HG03064 (cell line): ENCODE results near the gene PPP3CA.
"Not testable (repeated sequence)": the region's sequence is repeated elsewhere in the genome, so short reads cannot be mapped to it uniquely, and the experiment has no call there.

Experiments
- ATAC-seq: cut with Tn5 transposase; IDR thresholded peaks from one replicate; pipeline ENCODE4 v1.9.1; 2021; ENCODE audit warnings: low read depth; ENCODE audit not compliant: unreplicated experiment

Gene PPP3CA

DNA sequence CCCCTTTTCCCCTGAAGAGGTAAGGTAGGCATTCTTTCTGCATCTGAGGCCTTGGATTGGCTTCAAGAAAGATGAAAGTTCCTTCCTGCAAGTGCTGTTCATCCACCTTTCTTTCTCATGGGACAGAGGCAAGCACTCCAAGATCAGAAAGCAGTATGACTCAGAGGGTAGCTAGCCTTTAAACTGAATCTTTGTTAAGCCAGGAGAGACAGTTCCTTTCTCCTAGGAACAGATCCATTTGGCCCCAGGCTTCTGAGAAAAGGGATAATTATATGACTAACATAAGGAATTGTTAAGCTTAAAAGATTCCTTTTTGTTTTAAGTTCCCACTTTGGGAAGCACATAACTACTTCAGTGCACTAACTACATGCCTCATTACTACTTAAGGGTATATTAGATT, 192.0 kb downstream of the PPP3CA start:
- ATAC-seq: no peak

DNA sequence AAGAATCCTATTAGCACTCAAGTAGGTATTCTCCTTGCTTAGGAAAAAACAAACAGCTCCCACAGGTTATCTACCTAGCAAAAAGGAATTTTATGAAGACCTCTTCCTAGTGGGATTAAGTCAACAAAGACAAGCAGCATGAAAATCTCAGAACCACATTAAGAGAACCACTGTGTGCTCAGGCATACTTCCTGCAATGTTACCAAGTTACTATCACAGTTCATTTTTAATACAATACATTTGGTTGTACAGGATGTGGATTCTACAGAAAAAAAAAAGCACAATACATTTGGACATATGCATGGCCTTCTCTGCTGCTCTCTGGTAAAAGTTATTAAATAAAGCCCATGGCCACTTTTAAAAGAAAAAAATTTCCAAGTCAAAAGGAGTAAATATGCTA, 193.7 kb downstream of the PPP3CA start:
- ATAC-seq: no peak

DNA sequence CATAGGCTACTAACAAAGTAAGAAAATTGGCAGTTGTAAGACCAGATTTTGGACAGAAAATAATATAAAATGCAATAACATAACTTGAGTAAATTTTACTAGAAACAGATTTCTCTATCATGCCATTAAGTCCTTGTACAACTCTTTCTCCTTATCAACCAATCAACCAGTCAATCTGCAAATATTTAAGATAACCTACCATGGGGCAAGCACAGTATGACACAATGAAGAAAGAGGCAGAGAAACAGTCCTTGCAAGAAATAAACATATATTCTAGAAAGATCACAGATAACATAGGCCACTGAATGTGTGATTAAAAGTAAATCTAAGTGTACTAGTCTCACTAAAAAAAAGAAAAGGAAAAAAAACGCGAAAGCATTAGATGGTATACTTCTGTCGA, 194.8 kb downstream of the PPP3CA start:
- ATAC-seq: no peak

DNA sequence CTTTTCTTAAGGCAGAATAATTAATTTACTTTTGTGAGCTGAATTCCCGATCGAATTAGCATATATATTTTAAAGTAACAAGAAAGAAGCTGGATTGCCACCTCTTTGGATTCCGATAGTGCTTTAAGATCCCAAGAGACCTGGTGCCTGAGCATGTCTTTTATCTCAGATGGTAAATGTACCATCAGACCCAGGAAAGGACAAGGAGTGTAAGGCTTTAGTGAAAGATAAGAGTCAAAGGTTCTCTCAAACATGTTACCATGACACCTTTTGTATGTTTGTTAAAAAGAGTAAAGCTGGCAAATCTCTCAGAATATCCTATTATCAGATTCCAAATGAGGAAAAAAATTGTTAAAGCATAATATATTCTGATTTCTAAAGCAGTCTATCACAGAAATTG, 198.8 kb downstream of the PPP3CA start:
- no peak for ATAC-seq

DNA sequence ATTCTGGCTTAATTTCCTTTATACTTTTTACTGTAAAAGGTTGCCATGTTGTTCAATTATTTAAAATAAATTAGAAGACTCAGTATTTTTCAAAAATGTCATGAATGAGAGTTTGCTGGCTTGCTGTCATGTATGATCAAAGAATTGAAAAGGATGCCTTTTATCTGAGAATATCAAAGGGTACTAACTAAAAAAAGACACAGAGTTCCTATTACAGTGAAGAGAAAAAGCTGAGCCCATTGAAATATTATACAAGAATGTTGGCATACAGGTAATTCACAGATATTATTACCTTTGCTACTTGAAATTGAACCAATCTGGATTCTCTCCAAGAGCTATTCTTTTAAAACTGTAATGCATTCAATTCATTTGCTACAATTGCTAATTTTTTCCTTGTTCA, 200.0 kb downstream of the PPP3CA start:
- no peak for ATAC-seq

DNA sequence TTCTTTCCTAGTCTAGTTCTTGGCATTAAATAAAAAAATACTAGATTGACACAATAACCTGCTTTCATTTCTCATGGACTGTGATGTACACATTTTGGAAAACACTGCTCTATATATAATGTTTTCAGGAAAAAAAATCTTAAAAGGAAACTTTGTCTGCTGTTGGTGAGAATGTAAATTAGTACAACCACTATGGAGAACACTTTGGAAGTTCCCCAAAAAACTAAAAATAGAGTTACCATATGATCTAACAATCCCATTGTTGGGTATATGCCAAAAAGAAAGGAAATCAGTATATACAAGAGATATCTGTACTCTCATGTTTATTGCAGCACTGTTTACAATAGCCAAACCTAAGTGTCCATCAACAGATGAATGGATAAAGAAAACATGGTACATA, 202.3 kb downstream of the PPP3CA start:
- no peak for ATAC-seq

DNA sequence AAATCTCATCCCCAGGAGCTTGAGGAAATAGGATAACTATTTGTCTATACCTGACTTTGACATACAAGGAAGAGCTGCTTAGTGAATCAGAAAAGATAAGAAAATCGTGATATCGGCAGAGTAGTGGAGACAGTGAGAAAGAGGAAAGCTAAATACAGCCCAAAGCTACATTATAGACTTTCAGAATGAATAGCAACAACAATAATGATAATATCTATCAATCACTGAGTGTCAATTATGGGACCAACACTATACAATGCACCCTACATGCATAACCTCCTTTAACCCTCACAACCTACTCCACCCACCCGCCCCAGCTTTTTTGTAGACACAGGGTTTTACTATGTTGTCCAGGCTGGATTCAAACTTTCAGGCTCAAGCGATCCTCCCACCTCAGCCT, 205.1 kb downstream of the PPP3CA start:
- ATAC-seq: no peak

DNA sequence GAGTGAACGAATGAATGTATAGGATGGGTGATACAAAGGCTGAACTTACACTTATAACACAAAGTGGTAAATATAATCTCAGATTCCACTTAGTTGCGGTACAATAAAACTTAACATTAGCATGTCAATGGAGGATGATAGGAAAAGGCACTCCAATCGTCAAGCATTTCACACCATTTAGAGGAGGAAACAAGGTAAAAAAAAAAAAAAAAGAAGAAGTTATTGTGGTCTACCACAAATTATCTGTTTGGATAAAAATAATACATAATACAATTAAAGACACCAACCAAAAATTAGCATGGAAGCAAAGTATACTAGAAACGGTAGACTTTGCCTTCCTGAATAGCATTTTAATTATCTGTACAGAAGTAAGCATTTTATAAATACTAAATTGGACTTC, 205.5 kb downstream of the PPP3CA start:
- ATAC-seq: no peak

DNA sequence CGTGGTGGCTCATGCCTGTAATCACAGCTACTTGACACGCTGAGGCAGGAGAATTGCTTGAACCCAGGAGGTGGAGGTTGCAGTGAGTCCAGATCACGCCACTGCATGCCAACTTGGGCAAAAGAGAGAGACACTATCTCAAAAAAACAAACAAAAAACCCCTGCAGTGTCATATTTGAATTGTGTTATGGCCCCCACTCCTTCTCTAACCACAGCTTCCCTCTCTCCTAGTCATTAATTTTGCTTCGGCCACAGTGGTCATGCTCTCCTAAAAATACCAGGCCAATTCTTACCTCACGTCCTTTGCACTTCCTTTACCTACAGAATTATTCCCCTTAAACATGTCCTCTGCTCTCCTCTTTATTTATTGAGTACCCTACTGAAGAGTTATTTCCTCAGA, 206.1 kb downstream of the PPP3CA start:
- ATAC-seq: no peak

DNA sequence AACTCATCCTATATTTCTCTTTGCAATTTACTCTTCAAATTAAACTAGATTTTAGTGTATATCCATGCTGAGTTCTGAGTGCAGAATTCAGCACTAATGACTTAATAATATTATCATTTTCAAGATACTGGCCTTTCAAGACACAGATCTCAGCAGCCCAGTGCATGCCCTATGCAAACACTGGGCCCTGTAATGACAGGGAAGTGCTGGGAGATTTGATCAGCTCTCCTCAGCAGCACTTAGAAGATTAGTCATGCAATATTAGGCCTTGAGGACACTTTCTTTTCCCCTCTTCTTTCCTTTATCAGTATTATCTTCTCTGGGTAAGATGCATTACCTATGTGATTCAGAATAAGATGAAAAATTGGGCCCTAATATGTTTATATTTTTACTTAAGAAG, 207.1 kb downstream of the PPP3CA start:
- ATAC-seq: no peak

DNA sequence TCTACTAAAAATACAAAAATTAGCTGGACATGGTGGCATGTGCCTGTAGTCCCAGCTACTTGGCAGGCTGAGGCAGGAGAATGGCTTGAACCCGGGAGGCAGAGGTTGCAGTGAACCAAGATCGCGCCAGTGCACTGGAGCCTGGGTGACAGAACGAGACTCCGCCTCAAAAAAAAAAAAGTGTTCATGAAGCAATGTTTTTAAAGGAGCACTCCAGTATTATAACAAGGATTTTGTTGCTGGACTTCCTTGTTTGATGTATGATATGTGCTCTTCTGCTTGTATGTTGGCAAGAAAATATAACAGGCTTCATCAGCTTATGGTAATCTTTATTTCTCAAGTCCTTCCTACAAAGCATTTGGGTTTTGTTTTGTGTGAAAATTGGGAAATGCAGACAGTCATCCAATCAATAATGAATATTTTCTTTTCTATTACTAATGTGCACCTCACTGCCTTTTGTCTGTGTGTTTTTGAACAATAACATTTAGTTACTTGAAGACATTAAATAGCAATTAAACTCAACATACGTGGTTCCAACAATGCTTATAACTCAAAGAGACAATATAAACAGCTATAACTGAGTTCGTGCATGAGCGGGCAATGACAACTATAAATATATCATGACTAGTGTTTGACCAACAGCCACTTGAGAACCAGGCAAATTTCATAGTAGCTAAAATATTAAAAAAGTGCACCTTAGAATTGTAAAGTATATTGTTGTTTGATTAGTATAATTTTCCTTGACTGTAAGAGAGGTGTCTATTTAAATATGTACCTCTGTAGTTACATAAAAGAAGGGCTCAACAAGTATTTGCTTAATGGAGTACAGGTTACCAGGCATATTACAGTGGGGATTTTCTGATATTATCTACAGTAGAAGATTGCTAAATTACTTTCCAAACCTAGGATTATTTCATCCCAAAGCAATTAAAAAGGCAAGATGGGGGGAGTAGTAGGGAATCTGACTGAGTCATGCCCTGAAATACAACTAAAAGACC, 210.7 kb downstream of the PPP3CA start:
- ATAC-seq: no peak

DNA sequence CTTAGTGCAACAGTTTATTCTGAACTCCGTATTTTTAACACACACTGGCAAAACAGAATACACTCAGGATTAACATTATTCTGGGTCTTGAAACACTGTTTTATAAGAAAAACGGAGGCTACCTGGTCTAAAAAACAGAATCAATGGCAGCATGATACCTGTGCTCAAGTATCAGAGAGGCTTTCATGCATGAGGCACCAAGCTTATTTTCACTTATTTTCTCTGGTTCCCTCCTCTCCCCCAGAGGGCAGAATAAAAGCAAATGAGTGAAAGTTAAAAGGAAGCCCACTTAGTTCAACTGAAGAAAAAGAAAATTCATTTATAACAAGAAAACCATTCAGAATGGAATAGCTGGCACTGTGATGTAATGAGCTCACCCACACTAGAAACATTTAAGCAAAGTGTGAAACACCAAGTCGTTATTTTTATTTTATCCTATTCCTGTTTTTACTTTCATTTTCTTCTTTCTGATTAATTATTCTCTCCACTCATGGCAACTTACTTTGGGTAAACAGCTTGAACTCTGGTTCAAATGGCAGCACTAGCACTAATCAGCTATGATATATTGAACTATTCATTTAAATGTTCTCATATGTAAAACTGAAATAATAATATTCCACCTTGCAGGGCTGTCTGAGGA, 211.8 kb downstream of the PPP3CA start:
- no peak for ATAC-seq

DNA sequence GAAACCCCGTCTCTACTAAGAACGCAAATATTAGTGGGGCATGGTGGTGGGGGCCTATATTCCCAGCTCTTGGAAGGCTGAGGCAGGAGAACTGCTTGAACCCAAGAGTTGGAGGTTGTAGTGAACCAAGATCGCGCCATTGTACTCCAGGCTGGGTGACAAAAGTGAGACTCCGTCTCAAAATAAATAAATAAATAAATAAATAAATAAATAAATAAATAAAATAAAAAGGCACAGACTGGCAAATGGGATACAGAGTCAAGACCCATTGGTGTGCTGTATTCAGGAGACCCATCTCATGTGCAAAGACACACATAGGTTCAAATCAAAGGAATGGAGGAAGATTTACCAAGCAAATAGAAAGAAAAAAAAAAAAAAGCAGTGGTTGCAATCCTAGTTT, 216.3 kb downstream of the PPP3CA start:
- not testable (repeated sequence) for ATAC-seq

DNA sequence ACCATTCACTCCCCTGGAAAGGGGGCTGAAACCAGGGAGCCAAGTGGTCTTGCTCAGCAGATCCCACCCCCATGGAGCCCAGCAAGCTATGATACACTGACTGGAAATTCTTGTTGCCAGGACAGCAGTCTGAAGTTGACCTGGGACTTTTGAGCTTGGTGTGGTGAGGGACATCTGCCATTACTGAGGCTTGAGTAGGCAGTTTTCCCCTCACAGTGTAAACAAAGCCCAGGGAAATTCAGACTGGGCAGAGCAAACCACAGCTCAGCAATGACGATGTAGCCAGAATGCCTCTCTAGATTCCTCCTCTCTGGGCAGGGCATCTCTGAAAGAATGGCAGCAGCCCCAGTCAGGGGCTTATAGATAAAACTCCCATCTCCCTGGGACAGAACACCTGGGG, 218.4 kb downstream of the PPP3CA start:
- ATAC-seq: not testable (repeated sequence)

DNA sequence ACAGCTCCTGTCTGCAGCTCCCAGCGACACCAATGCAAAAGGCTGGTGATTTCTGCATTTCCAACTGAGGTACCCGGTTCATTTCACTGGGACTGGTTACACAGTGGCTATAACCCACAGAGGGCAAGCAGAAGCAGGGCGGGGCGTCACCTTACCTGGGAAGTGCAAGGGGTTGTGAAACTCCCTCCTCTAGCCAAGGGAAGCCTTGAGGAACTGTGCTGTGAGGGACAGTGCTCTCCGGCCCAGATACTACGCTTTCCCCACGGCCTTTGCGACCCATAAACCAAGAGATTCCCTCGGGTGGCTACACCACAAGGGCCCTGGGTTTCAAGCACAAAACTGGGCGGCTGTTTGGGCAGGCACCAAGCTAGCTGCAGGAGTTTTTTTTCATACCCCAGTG, 218.9 kb downstream of the PPP3CA start:
- no peak for ATAC-seq

DNA sequence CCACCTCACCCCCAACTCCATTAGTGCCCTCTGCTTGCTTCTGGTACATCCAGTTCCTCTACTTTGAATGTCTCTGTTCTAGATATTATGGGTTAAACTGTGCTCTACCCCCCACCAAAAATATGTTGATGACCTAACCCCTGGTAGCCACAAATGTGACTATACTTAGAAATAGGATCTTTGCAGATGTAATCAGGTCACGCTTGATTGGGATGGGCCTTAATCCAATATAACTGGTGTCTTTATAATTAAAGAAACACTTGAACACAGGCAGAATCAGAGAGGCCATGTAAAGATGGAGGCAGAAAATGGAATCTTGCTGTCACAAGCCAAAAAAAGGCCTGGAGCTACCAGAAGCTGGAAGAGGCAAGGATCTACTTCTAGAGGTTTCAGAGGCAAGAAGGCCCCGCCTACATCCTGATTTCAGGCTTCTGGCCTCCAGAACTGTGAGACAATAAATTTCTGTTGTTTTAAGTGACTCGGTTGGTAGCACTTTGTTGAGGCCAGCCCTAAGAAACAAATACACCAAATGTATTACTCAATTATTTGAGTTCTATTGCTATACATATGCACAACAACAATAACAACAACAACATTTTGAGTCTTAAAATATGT, 220.0 kb downstream of the PPP3CA start:
- no peak for ATAC-seq

DNA sequence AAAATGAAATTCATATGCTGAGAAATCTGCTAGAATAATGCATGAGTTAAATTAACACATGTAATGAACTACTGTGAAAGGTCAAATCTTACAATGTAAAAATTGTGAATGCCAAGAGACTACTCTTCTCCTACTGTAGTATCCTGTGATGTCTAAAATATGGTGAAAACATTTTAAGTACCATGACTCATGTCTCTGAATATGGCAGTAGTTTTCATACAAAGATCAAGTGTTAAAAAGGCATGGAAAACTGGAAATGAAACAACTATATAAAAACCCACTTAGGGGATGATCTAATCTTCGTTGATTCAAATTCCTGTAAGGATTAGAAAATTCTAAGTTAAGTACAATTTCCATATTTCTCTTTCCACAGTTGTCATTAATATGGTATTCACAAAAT, 221.3 kb downstream of the PPP3CA start:
- no peak for ATAC-seq

DNA sequence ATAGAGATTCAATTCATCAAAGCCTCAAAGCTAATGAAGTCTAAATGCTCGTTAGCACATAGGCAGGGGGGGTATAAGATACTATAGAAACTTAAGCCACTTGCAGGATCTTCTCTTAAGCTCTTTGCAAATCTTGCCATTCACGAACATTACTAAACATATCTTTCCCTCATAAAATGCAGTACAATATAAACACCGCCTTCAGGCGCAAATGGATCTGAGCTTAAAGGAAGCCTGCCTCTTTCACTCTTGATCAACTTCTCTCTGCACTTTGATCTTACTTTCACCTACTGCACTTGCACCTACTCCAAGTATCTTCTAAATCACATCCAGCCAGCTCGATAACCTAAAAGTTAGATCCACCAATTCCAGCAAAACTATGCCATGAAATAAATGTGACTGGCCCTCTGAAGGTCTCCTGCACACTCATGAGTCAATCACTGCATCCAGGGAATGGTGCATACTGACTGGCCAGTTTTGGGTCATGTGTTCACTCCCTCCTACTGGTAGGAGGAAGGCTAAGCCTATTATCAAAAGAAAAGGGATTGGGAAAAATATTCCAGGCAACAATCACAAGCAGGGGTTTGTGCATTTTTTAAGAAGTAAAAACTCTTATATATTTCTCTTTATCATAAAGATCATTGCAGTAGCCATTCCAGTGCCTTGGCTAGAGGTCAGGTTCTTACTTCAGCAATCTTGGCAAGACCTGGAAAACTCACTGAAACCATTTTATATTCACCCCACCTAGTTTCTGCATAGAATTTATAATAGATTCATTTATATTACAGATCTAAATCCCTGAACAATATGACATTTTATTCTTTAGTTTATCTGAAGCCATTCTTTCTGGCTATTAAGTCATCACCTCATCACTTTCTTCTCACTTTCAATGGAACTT, 222.0 kb downstream of the PPP3CA start:
- no peak for ATAC-seq

DNA sequence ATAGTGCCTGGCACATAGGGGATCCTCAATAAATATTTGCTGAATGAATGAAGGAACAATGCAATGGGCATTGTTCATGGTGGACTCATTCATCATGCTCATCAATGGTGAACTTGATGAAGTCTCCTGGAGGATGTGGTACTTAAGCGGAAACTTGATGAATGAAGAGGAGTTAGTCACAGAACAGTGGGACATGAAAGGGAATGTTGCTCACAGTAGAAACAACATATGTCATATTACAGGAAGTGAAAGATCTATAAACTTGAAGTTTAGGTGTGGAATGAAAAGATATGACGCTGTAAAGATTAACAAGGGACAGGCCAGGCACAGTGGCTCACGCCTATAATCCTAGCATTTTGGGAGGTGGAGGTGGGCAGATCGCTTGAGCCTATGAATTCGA, 224.1 kb downstream of the PPP3CA start:
- no peak for ATAC-seq

DNA sequence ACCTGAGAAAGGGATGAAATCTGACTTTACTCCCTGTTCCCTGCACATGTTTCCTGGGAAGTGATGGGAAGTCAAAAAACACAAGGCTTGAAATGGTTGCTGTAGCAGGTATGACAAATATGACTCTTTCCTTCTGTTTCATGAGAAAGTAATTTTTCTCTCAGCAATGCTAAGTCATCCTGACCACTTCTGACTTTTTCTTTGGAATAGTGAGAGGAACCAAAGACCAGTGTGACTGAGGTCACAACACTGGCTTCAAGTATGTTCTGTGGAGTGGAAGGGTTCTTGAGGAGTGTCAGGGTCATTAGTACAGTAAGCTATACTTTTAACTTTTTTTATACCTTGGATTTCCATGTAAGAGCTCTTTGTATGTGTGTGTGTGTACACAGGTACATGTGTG, 225.3 kb downstream of the PPP3CA start:
- no peak for ATAC-seq

DNA sequence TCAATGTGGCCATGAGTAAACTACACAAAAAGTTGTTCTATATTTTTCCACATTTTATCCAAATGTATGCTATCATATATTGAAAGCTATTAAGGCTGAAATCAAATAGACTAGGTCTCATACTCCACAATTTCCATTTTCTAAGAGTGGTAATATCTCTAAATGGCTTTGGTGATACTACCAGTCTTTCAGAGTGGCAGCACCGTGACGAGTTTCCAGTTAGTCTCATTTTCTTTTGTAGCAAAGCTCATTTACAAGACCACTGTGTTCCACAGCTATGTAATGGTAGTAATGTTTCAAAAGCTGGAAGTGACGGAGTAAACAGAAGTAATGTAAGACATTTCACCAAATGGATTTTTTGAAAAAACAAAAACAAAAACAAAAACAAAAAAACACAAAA, 228.2 kb downstream of the PPP3CA start:
- no peak for ATAC-seq
